ENCODE results near the gene NTRK2. TPM values are rescaled to one million over a fixed set of nuclear protein-coding genes. Genes with fewer than 3 reads are reported as not detected.
A peak's percentile ranks its signal among the peaks of the same experiment; 100 is the strongest.

NTRK2 gene
- 3.4 and 3.7 TPM in 2 replicates for total RNA-seq
- 0.99 and 3.4 TPM in 2 replicates for polyA plus RNA-seq

DNA sequence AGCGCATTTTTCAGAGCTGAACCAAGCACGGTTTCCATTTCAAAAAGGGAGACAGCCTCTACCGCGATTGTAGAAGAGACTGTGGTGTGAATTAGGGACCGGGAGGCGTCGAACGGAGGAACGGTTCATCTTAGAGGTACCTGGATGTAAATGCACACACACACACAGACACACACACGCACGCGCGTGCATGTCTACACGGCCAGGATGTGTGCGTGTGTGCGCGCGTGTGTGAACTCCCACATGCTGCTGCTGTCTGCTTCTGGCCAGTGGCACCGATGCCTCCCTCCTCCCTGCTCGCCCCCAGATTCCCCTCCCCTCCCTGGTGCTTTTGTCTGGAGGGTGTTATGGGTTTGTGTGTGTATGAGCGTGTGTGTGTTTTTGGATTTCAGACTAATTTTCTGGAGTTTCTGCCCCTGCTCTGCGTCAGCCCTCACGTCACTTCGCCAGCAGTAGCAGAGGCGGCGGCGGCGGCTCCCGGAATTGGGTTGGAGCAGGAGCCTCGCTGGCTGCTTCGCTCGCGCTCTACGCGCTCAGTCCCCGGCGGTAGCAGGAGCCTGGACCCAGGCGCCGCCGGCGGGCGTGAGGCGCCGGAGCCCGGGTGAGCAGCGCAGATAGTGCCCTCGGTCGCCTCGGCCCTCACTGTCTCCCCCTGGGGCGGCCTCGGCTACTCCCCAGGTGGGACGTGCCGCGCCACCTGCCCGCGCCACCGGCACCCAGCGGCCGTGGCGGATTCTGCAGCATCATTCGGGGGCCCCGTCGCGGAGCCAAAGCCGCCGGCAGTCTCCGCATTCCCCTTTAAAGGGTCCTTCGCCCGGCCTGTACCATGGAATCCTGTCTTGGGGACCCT, at the start of gene NTRK2:
Gene NTRK2 (plus strand): TSS at position 442 of the 850 bp plus-strand sequence. CDS start 1,020 bp downstream, outside the sequence.
- H3K4me2 ChIP-seq, result peak within 1 kb of the TSS; percentile 97
- 2% methylated on average over 67 of the region's 69 CpGs for WGBS (ENCODE audit: low lambda C conversion rate, missing lambda C conversion rate)
- no peaks in the 10 kb centered on the region for H3K79me2 ChIP-seq
- peaks cover 11% of the 10 kb centered on the region for H3K4me1 ChIP-seq (ENCODE audit: insufficient read depth)
- no peaks in the 10 kb centered on the region for H3K36me3 ChIP-seq (replicated peaks; ENCODE audit: insufficient read depth, low read depth)
- H3K9me2 ChIP-seq (replicated peaks; ENCODE audit: insufficient read depth), result no peaks in the 10 kb centered on the region
- TF ChIP-seq, protein P1, sequence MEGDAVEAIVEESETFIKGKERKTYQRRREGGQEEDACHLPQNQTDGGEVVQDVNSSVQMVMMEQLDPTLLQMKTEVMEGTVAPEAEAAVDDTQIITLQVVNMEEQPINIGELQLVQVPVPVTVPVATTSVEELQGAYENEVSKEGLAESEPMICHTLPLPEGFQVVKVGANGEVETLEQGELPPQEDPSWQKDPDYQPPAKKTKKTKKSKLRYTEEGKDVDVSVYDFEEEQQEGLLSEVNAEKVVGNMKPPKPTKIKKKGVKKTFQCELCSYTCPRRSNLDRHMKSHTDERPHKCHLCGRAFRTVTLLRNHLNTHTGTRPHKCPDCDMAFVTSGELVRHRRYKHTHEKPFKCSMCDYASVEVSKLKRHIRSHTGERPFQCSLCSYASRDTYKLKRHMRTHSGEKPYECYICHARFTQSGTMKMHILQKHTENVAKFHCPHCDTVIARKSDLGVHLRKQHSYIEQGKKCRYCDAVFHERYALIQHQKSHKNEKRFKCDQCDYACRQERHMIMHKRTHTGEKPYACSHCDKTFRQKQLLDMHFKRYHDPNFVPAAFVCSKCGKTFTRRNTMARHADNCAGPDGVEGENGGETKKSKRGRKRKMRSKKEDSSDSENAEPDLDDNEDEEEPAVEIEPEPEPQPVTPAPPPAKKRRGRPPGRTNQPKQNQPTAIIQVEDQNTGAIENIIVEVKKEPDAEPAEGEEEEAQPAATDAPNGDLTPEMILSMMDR (IDR thresholded peaks at IDR 0.05; ENCODE audit: poor library complexity), result peak; percentile 36
- TF ChIP-seq EZH2phosphoT487 (IDR thresholded peaks at IDR 0.05; ENCODE audit: low read depth, severe bottlenecking, unreplicated experiment) (no peak), EZH2 (IDR thresholded peaks at IDR 0.05; ENCODE audit: borderline replicate concordance) (no peak)
- no peak within 1 kb of the TSS for H3K27ac ChIP-seq
- peak within 1 kb of the TSS; percentile 75 for H2AFZ ChIP-seq
- no peaks in the 10 kb centered on the region for H3K9me3 ChIP-seq (ENCODE audit: low read depth)
- H3K27me3 ChIP-seq, result peaks cover 68% of the 10 kb centered on the region
- DNase-seq (ENCODE audit: low spot score), result peak; percentile 36
- peak within 1 kb of the TSS; percentile 32 for H3K4me3 ChIP-seq
- no peaks in the 10 kb centered on the region for H4K20me1 ChIP-seq (ENCODE audit: insufficient read depth, poor library complexity, severe bottlenecking)

DNA sequence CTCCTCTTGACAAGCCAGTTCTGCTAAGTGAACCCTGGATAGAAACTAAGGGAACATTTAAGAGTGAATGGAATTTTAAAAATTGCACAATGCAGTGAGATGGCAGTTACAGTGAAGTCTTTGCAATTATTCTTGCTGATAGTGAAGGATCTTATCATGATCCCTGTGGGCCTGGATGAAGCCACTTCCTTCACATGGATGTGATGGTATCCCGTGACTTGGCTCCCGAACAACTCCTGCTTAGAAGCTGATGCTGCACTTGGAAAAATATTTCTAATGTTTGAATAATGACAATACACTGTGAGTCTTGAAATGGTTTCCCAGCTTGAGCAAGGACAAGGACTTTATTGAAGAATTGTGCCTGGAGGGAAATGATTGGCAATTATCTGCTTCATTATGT, 49.2 kb upstream of the NTRK2 start:
- H2AFZ ChIP-seq, result no peak overlapping the region
- WGBS (ENCODE audit: low lambda C conversion rate, missing lambda C conversion rate), result 71% methylated on average over 2 of the region's 2 CpGs
- H3K4me3 ChIP-seq, result no peak overlapping the region
- no peaks in the 10 kb centered on the region for H3K9me2 ChIP-seq (replicated peaks; ENCODE audit: insufficient read depth)
- TF ChIP-seq, protein P1 (IDR thresholded peaks at IDR 0.05; ENCODE audit: poor library complexity), result no peak
- TF ChIP-seq EZH2 (IDR thresholded peaks at IDR 0.05; ENCODE audit: borderline replicate concordance), result no peak
- no peak for TF ChIP-seq EZH2phosphoT487 (IDR thresholded peaks at IDR 0.05; ENCODE audit: low read depth, severe bottlenecking, unreplicated experiment)
- H3K79me2 ChIP-seq, result no peaks in the 10 kb centered on the region
- H4K20me1 ChIP-seq (ENCODE audit: insufficient read depth, poor library complexity, severe bottlenecking), result no peaks in the 10 kb centered on the region
- no peaks in the 10 kb centered on the region for H3K9me3 ChIP-seq (ENCODE audit: low read depth)
- H3K27ac ChIP-seq, result no peak overlapping the region
- H3K4me2 ChIP-seq, result no peak overlapping the region
- H3K27me3 ChIP-seq, result no peaks in the 10 kb centered on the region
- DNase-seq (ENCODE audit: low spot score), result peak; percentile 27
- H3K4me1 ChIP-seq (ENCODE audit: insufficient read depth), result no peaks in the 10 kb centered on the region
- no peaks in the 10 kb centered on the region for H3K36me3 ChIP-seq (replicated peaks; ENCODE audit: insufficient read depth, low read depth)

DNA sequence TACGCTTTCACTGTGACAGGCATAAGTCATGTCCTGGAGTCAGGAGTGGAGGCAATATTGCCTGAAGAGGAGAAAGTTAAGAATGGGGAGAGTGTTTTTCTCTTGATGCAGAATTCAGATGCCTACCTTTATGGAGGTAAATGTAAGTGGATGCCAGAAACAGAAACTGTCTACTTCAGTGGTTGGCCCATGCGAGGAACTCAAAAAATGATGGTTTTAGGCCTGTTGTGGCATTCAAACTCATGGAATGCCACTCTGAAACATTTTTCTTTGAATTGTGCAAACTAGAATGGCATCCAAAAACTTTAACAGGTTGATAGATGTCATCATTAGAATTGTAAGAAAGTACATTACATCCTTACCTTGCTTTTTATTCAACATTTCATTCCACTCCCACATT, 47.7 kb upstream of the NTRK2 start:
- WGBS (ENCODE audit: low lambda C conversion rate, missing lambda C conversion rate), result 96% methylated on average over 2 of the region's 2 CpGs
- H3K27me3 ChIP-seq, result no peaks in the 10 kb centered on the region
- H3K79me2 ChIP-seq, result no peaks in the 10 kb centered on the region
- H3K4me1 ChIP-seq (ENCODE audit: insufficient read depth), result no peaks in the 10 kb centered on the region
- TF ChIP-seq EZH2 (IDR thresholded peaks at IDR 0.05; ENCODE audit: borderline replicate concordance) (no peak), EZH2phosphoT487 (IDR thresholded peaks at IDR 0.05; ENCODE audit: low read depth, severe bottlenecking, unreplicated experiment) (no peak)
- TF ChIP-seq, protein P1 (IDR thresholded peaks at IDR 0.05; ENCODE audit: poor library complexity), result no peak
- H3K4me2 ChIP-seq, result no peak overlapping the region
- H3K4me3 ChIP-seq, result no peak overlapping the region
- no peaks in the 10 kb centered on the region for H3K9me2 ChIP-seq (replicated peaks; ENCODE audit: insufficient read depth)
- DNase-seq (ENCODE audit: low spot score), result no peak
- no peaks in the 10 kb centered on the region for H3K9me3 ChIP-seq (ENCODE audit: low read depth)
- H2AFZ ChIP-seq, result no peak overlapping the region
- no peaks in the 10 kb centered on the region for H3K36me3 ChIP-seq (replicated peaks; ENCODE audit: insufficient read depth, low read depth)
- H4K20me1 ChIP-seq (ENCODE audit: insufficient read depth, poor library complexity, severe bottlenecking), result no peaks in the 10 kb centered on the region
- H3K27ac ChIP-seq, result no peak overlapping the region

All from hepatocyte (in vitro differentiated cells).